Measurements from ENCODE around the gene USP36. TPM values are rescaled to one million over a fixed set of nuclear protein-coding genes. Genes with fewer than 3 reads are reported as not detected.
"Not testable (repeated sequence)": the region's sequence is repeated elsewhere in the genome, so short reads cannot be mapped to it uniquely, and the experiment has no call there.

The USP36 gene
- 42.8 and 48.2 TPM in 2 replicates for total RNA-seq (2014; rRNA removed; shearing (Covaris generic))

GRCh38 chr17:78840780-78841611 lies at the start of gene USP36:
USP36 (minus strand) TSS chr17:78840814; CDS start chr17:78836363, 4,451 bp downstream.
- Histone ChIP-seq H3K27me3 (no peaks in the 10 kb centered on the region), H3K27ac (peak within 1 kb of the TSS; percentile 59), H3K4me1 (peaks cover 9% of the 10 kb centered on the region), H3K4me3 (peak within 1 kb of the TSS; percentile 81), H3K9me3 (replicated peaks) (no peaks in the 10 kb centered on the region), H3K36me3 (peaks cover 19% of the 10 kb centered on the region)
- peak; percentile 100 for DNase-seq

- H3K36me3 ChIP-seq; H3K4me3 ChIP-seq; DNase-seq; H3K27ac ChIP-seq; H3K27me3 ChIP-seq; H3K9me3 ChIP-seq (replicated peaks): not testable (repeated sequence)
- H3K4me1 ChIP-seq = peaks cover 26% of the 10 kb centered on the region
Observed at GRCh38 chr17:78890096-78890495, 49.5 kb upstream of the USP36 start.

DNA sequence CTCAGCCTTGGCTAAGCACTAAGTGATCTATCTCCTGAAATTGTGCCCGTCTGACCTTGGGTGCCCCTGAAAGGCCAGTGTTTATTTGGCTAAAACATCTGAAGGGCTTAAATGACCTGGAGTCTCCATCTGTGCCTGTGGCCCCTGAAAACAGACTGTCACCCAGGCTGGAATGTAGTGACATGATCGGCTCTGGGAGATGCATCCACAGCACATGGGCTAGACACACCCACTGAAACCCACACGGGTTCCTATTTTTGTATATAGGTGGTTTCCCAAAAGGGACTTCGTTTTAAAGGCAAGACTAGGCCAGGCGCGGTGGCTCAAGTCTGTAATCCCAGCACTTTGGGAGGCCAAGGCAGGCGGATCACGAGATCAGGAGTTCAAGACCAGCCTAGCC lies 48.9 kb upstream of the USP36 start:
- H3K4me1 ChIP-seq = peaks cover 26% of the 10 kb centered on the region
- H3K36me3 ChIP-seq = no peaks in the 10 kb centered on the region; the same call in 1 of the 2 replicates
- H3K27ac ChIP-seq = peak overlapping the region; percentile 23
- H3K9me3 ChIP-seq (replicated peaks) = no peaks in the 10 kb centered on the region
- H3K4me3 ChIP-seq = no peak overlapping the region
- no peaks in the 10 kb centered on the region for H3K27me3 ChIP-seq
- peak in 1 of 2 experiments; percentile 40 for DNase-seq

GRCh38 chr17:78888941-78889518 lies 48.4 kb upstream of the USP36 start:
- H3K4me1 ChIP-seq = peaks cover 29% of the 10 kb centered on the region
- peak; percentile 69 to 78 for DNase-seq
- H3K9me3 ChIP-seq (replicated peaks) = no peaks in the 10 kb centered on the region
- H3K4me3 ChIP-seq = no peak overlapping the region
- no peaks in the 10 kb centered on the region; the same call in 1 of the 2 replicates for H3K36me3 ChIP-seq
- no peaks in the 10 kb centered on the region for H3K27me3 ChIP-seq
- H3K27ac ChIP-seq = peak overlapping the region; percentile 23

DNA sequence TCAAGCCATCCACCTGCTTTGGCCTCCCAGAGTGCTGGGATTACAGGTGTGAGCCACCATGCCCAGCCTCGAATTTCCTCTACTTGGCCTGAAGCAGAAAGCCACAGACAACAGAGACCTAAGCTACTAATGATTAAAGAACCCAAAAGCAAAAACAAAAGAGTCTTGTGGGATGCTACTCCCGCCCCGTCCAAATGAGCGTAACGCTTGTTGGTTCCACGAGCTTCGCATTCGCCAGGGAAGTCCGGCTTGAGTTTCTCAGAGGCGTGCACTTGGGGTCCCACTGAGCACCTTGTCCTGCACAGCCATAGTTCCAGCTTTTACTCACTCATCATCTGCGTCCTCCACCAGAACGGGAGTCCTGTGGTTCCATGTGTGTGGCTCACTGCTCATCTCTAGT lies 46.3 kb upstream of the USP36 start:
- H3K27me3 ChIP-seq = no peaks in the 10 kb centered on the region
- peaks cover 38% of the 10 kb centered on the region for H3K4me1 ChIP-seq
- H3K9me3 ChIP-seq (replicated peaks) = no peaks in the 10 kb centered on the region
- no peak for DNase-seq
- H3K4me3 ChIP-seq = no peak overlapping the region
- H3K36me3 ChIP-seq = no peaks in the 10 kb centered on the region
- H3K27ac ChIP-seq = no peak overlapping the region

DNA sequence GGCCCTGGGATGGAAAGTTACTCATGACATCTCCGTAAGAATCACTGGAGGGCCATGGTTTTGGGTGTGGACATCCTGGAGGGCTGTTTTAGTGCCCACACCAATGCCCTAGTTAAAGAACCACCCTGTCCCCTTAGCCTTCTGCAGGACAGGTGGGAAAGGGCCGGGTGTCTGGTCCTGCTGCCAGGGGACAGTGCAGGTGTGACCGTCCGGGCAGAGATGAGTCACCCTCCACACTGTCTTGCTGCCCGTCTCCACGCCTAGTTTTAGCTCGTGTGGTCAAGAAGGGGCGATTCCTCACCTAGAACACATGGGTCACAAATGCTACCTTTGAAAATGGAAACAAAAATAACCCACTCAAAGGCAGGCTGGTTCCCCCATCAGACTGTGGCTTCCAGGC lies 45.3 kb upstream of the USP36 start:
- DNase-seq = no peak
- H3K4me1 ChIP-seq = peaks cover 42% of the 10 kb centered on the region
- no peak overlapping the region for H3K27ac ChIP-seq
- H3K36me3 ChIP-seq = no peaks in the 10 kb centered on the region
- no peaks in the 10 kb centered on the region for H3K9me3 ChIP-seq (replicated peaks)
- no peaks in the 10 kb centered on the region for H3K27me3 ChIP-seq
- H3K4me3 ChIP-seq = no peak overlapping the region

GRCh38 chr17:78884876-78885667 lies 44.5 kb upstream of the USP36 start:
- Histone ChIP-seq H3K4me3 (peak overlapping the region; percentile 48), H3K4me1 (peaks cover 44% of the 10 kb centered on the region)
- no peak for DNase-seq

DNA sequence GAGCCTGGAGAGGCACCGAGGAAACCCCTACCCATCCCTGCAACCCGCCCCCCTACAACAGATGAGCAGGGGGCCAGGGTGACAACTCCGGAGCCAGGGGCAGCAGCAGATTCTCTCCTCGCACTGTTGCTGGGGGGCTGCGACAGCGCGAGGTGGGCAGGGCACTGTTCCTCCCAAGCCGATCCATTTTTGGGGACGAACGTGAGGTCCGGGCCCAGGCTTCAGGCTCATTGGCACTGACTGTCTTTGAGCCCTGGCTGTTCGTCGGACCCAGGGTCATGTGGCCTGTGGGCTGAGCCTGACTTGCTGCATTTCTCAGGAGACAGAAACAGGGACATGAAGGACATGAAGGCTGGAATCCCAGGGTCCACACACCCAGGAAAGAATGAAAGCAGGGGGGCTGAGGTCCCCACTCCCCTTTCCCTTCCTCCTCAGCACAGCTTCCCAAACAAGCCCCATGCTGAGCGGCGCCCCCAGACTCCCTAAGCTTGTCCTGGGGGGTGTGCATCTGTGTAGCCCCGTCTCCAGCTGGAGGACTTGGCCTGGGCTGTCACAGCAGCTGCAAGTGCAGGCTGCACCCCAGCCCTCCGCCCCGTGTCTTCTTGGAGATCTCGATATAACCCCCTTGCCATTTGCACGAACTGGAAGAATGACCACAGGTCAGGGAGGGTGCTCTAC lies 43.7 kb upstream of the USP36 start:
- H3K4me3 ChIP-seq = peak overlapping the region; percentile 48
- peak; percentile 56 to 65 for DNase-seq
- peaks cover 44% of the 10 kb centered on the region for H3K4me1 ChIP-seq
- peak overlapping the region; percentile 98 for H3K27ac ChIP-seq
- no peaks in the 10 kb centered on the region for H3K27me3 ChIP-seq
- H3K9me3 ChIP-seq (replicated peaks) = no peaks in the 10 kb centered on the region
- H3K36me3 ChIP-seq = no peaks in the 10 kb centered on the region

More at GRCh38 chr17:78884876-78885667, 44.5 kb upstream of the USP36 start:
- Histone ChIP-seq H3K27ac (peak overlapping the region; percentile 98), H3K9me3 (replicated peaks) (no peaks in the 10 kb centered on the region), H3K36me3 (no peaks in the 10 kb centered on the region), H3K27me3 (no peaks in the 10 kb centered on the region)

- no peaks in the 10 kb centered on the region for H3K27me3 ChIP-seq
- peak overlapping the region; percentile 48 for H3K4me3 ChIP-seq
- DNase-seq = peak; percentile 96 to 97
- H3K27ac ChIP-seq = peak overlapping the region; percentile 98
- no peaks in the 10 kb centered on the region for H3K9me3 ChIP-seq (replicated peaks)
- peaks cover 44% of the 10 kb centered on the region for H3K4me1 ChIP-seq
- H3K36me3 ChIP-seq = no peaks in the 10 kb centered on the region
Observed at GRCh38 chr17:78883533-78884131, 43.0 kb upstream of the USP36 start.

- H3K4me3 ChIP-seq = peak overlapping the region; percentile 48
Observed at GRCh38 chr17:78883089-78883532, 42.5 kb upstream of the USP36 start.

DNA sequence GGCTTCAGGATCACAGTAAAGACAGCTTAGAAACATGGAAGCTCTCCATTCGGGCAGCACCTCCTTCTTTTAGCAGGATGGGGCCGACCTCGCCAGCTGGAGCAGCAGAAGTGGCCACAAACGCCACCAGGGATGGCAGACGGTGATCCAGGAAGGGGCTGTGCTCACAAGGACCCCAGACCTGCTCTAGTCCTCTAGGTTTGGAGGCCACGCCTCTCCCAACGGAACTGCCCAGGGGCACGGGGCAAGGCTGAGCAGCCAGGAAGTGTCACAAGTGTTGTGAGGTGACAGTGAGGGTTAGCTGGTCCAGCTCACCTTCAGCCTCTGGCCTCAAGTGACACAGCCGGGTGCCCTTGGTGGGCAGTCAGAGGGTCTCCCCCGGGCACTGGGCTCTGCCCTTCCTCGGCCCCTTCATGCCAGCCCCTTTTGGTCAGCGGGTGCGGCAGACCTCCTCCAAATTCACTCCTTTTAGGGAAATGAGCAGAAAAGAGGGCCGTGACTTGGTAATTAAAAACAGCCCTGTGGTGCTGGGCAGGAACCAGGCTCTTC lies 42.0 kb upstream of the USP36 start:
- no peaks in the 10 kb centered on the region for H3K36me3 ChIP-seq
- peak overlapping the region; percentile 98 for H3K27ac ChIP-seq
- H3K27me3 ChIP-seq = no peaks in the 10 kb centered on the region
- H3K4me3 ChIP-seq = peak overlapping the region; percentile 48
- no peaks in the 10 kb centered on the region for H3K9me3 ChIP-seq (replicated peaks)
- DNase-seq = peak; percentile 76 to 79
- peaks cover 42% of the 10 kb centered on the region for H3K4me1 ChIP-seq

More at GRCh38 chr17:78883089-78883532, 42.5 kb upstream of the USP36 start:
- Histone ChIP-seq H3K27me3 (no peaks in the 10 kb centered on the region), H3K27ac (peak overlapping the region; percentile 98), H3K9me3 (replicated peaks) (no peaks in the 10 kb centered on the region), H3K4me1 (peaks cover 42% of the 10 kb centered on the region), H3K36me3 (no peaks in the 10 kb centered on the region)
- DNase-seq = peak; percentile 98

DNA sequence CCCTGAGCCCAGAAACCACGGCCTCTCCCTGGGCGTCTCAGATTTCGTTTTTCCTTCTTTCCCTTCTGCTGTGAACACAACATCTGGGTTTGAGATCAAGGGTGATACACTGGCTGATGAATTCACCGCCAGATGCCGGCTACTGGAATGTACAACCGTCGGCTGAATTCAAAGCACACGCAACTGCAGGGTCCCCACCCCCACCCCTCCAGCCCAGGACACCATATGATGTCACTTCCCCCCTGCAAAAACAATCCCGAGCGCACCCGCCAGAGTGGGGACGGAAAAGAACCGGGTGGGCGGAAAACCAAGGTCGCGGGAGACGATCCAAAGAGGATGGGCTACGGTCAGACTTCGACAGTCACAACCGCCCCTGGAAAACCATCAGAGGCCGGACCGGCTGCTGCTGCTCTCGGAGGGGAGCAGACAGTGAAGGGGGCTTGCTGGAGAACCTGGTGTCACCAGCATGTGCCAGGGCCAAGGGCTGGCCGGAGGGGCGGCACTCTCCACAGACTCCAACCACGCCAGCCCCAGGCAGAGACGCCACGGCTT lies 39.1 kb upstream of the USP36 start:
- H3K36me3 ChIP-seq = no peaks in the 10 kb centered on the region
- peak; percentile 88 to 96 for DNase-seq
- peak overlapping the region; percentile 43 for H3K27ac ChIP-seq

DNA sequence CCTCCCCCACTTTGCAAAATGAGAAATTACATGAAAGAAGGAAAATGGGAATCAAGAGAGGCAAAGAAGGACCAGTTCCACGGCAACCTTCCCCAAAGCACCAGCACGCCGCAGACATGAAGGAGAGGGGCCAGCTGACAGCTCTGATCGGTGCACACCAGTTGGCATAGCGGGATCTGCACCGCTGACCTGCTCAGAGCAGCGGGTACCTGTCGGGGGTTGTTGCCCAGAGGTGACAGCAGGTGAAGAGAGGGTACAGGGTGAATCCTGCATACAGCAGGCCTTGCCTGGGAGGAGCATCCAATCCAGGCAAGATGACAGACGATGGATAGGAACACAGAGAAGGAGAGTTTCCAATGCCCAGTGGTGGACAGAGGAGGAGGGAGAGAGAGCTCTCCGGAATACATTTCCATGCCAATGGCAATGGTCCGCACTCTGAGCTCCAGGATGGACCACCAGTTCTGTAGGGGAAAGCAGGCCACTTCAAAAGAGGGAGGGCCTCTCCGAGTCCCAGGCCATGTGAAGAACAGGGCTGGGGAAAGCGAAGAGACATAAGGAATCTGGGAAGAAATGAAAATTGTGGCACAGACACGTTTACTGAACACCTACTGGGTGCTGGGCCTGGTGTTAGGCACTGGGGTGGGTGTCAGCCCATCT lies 38.4 kb upstream of the USP36 start:
- Histone ChIP-seq H3K36me3 (no peaks in the 10 kb centered on the region), H3K27me3 (no peaks in the 10 kb centered on the region), H3K4me3 (peak overlapping the region; percentile 14), H3K9me3 (replicated peaks) (no peaks in the 10 kb centered on the region), H3K4me1 (peaks cover 58% of the 10 kb centered on the region), H3K27ac (peak overlapping the region; percentile 43)
- DNase-seq = peak in 1 of 2 experiments; percentile 57

More for the DNA sequence above, 39.1 kb upstream of the USP36 start:
- H3K4me3 ChIP-seq = peak overlapping the region; percentile 14
- H3K27me3 ChIP-seq = no peaks in the 10 kb centered on the region
- no peaks in the 10 kb centered on the region for H3K9me3 ChIP-seq (replicated peaks)
- H3K4me1 ChIP-seq = peaks cover 58% of the 10 kb centered on the region
